SH-SY5Y (cell line): Measurements from ENCODE around the gene FRMD4A.

Source experiments
- GATA2 ChIP-seq: IDR thresholded peaks from 2 replicates; pipeline ENCODE4 v1.6.1; 2011; ENCODE audit warnings: mild to moderate bottlenecking, low read depth, low read length
- GATA3 ChIP-seq: IDR thresholded peaks from 2 replicates; pipeline ENCODE4 v1.6.1; 2011; ENCODE audit warnings: low read depth, mild to moderate bottlenecking, low read length, moderate library complexity

DNA sequence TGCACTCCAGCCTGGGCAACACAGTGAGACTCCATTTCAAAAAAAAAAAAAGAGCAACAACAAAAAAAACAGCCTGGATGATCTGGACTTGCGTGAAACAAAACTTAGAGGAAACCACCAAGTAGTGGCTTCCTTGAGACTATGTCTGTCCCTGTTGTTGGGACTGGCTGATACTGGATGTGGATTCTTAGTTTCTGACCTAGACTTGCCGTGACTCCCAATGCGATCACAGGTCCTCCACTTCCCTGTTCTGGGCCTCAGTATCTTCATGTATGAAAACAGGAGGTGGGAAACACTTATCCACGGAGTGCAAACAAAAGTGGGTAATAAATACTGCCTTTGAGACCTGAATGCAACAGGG lies 618.3 kb downstream of the FRMD4A start:
- TF ChIP-seq GATA2, result no peak
- no peak for TF ChIP-seq GATA3
